ENCODE measurements around the gene GTF2F1. TPM values are rescaled to one million over a fixed set of nuclear protein-coding genes. Genes with fewer than 3 reads are reported as not detected.

GTF2F1 gene
- total RNA-seq, 2 experiments from 2014 or later, result 75.5 to 79.8 TPM

DNA sequence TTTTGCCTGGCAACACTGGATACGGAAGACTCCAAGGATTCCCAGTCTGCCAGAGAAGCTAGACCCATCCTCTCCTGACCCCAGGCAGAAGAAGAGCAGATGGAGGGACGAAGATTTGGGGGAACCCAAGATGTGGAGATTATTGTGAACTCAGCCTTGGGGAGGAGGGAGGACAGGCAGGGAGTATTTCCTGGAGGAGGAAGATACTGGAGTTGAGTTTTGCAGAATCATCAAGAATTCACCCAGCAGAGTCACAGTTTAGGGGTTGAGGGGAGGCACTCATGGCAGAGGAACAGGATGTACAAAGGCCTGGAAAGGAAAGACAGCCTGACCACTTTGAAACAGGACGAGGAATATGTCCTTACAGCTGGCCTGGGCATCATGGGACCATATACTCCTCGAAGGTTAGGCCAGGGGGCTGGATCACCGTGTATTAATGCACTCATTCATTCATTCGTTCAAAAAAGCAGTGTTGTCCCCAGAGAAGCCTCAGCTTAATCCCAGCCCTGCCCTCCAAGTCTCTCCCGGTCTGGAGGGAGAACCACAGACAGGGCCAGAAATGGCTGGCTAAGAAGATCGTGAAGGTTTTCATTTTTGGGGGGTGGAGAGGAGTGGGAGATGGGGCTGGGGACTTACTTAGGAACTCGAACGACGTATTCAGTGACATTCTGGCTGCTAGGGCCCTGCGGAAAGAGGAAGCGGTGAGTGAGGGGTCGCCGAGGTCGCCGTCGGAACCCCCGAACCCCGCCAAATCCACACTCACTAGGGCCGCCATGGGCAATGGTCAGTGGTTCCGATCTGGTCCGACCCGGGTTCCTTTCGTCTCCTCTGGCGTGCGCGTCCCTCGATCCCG lies 517 bp downstream of the GTF2F1 start:
- ChIA-PET CTCF (interaction anchor here (1.3 kb wide), 1 partner anchor 267 kb away, joined by 3 read pairs; no protein-coding TSS in a partner anchor), POLR2A (interaction anchor here (1.2 to 2.2 kb wide), 5 partner anchors 19 to 344 kb away, joined by 4 to 15 read pairs (median 7); partner anchors contain the start of genes ALKBH7, CLPP, DENND1C and KHSRP)
- Mint-ChIP-seq H3K4me3 (peak overlapping the region; percentile 94), H3K27ac (peak overlapping the region; percentile 93), H3K4me1 (peaks cover 27% of the 10 kb centered on the region), H3K36me3 (ENCODE audit: low read depth) (peaks cover 30% of the 10 kb centered on the region), H3K9me3 (no peaks in the 10 kb centered on the region), H3K27me3 (no peaks in the 10 kb centered on the region)
- no peak for DNase-seq

DNA sequence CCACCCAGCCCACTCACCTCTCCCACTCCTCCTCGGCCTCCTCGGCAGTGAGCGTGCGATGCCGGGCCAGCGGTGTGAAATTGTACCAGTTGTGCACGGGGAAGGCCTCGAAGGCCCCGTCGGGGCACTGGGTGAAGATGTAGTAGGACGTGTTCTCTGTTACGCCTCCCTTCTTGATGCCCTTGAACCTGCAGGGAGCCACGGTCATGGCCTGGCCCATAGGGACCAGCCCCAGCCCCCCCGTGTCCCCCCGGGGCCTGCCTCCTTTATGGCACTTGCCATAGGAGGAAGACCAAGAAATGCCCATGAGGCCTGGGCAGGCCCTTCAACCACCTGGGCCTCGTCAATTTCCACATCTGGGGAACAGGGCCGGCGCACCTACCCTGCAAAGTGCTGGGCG lies 5.6 kb downstream of the GTF2F1 start:
- Mint-ChIP-seq H3K27me3 (no peaks in the 10 kb centered on the region), H3K27ac (no peak overlapping the region), H3K36me3 (ENCODE audit: low read depth) (peaks cover 60% of the 10 kb centered on the region), H3K9me3 (no peaks in the 10 kb centered on the region), H3K4me3 (no peak overlapping the region), H3K4me1 (peaks cover 17% of the 10 kb centered on the region)
- CTCF ChIA-PET, result no interaction called here
- POLR2A ChIA-PET, result interaction anchor here (0.9 kb wide), 1 partner anchor 11 kb away, joined by 3 read pairs; the partner anchor contains the start of gene PSPN
- DNase-seq, result no peak

DNA sequence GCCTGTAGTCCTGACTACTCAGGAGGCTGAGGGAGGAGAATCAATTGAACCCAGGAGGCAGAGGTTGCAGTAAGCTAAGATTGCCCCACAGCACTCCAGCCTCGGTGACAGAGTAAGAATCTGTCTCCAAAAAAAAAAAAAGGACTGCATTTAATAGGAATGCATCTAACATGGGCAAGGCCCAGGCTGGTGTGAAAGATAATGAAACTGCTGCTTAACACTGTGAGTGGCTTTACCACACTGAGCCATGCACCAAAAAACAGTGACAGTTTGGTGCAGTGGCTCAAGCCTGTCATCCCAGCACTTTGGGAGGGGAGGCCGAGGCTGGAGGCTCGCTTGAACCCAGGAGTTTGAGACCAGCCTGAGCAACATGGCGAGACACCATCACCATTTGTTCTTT lies 8.6 kb downstream of the GTF2F1 start:
- Mint-ChIP-seq H3K27me3 (no peaks in the 10 kb centered on the region), H3K4me3 (no peak overlapping the region), H3K9me3 (no peaks in the 10 kb centered on the region), H3K4me1 (peaks cover 3% of the 10 kb centered on the region), H3K36me3 (ENCODE audit: low read depth) (peaks cover 69% of the 10 kb centered on the region), H3K27ac (no peak overlapping the region)
- DNase-seq, result no peak
- CTCF ChIA-PET, result no interaction called here
- POLR2A ChIA-PET, result no interaction called here

DNA sequence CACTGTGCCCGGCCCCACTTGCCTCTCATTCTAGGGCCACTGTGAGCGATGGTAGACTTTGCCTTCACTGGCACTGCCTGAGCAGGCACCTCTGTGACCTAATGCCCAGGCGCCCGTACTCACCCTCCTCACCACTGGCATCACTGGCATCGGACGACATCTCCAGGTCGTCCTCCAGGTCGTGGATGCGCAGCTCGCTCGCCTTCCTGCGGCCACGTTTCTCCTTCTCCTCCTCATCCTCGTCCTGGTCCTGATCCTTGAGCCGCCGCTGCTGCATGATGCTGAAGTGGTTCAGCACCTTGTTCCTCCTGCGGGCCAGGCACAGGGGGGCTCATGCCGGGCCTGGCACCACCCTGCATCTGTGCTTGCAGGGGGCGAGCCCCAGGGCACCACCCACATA lies 9.8 kb downstream of the GTF2F1 start:
- no peaks in the 10 kb centered on the region for H3K27me3 Mint-ChIP-seq
- H3K36me3 Mint-ChIP-seq (ENCODE audit: low read depth), result peaks cover 71% of the 10 kb centered on the region
- DNase-seq, result no peak
- no peak overlapping the region for H3K4me3 Mint-ChIP-seq
- CTCF ChIA-PET, result no interaction called here
- no peaks in the 10 kb centered on the region for H3K4me1 Mint-ChIP-seq
- H3K27ac Mint-ChIP-seq, result no peak overlapping the region
- no peaks in the 10 kb centered on the region for H3K9me3 Mint-ChIP-seq
- POLR2A ChIA-PET, result no interaction called here

DNA sequence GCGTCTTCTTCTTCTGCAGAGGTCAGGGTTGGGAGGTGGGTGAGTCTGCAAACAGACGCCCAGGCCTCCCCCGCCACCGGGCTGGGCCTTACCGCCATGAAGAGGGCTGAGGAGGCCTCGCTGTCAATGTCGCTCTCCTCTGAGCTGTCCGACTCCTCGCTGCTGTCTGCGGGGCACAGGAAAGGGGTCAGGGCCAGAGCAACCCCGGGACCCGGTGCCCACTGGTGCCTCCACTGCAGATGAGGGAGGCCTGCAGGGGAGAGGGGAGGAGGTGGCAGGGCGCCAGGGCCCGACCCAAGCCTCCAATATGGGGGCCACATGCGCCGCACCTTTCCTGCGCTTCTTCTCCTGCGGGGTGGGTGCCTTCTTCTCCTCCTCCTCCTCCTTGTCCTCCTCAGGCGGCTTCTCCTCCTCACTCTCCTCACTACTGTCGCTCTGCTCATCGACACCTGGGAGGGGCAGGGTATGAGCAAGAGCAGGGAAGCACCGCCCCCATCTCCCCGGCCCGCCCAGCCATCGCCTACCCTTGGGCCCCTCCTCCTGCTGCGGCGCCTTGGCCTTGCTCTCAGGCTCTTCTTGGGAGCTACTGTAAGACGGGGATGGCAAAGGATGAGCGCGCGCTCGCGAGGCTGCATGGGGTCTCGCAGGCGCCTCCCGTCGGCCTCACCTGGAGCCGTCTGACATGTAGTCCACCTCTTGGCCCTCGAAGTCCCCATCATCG lies 11.8 kb downstream of the GTF2F1 start:
- Mint-ChIP-seq H3K4me1 (no peaks in the 10 kb centered on the region), H3K36me3 (ENCODE audit: low read depth) (peaks cover 57% of the 10 kb centered on the region), H3K9me3 (no peaks in the 10 kb centered on the region), H3K4me3 (no peak overlapping the region), H3K27me3 (no peaks in the 10 kb centered on the region), H3K27ac (no peak overlapping the region)
- no peak for DNase-seq
- POLR2A ChIA-PET, result no interaction called here
- CTCF ChIA-PET, result no interaction called here

DNA sequence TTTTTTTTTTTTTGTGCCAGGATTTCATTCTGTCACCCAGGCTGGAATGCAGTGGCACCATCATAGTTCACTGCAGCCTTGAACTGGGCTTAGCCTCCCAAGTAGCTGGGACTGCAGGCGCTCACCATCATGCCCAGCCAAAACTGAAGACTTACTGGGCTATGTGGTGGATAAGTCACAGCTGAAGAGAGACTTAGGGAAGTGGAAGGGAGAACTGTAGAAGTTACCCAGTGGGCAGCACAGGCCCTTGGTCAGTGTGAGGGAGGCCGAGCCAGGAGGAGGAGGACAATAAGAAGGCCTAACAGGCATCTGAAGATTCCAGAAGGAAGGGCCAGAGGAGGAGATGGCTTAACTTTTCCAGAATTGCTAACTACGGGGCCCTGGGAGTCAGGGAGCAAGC lies 13.2 kb downstream of the GTF2F1 start:
- H3K36me3 Mint-ChIP-seq (ENCODE audit: low read depth), result peaks cover 47% of the 10 kb centered on the region
- ChIA-PET CTCF (no interaction called here), POLR2A (no interaction called here)
- no peak for DNase-seq
- no peaks in the 10 kb centered on the region for H3K4me1 Mint-ChIP-seq
- no peaks in the 10 kb centered on the region for H3K27me3 Mint-ChIP-seq
- H3K9me3 Mint-ChIP-seq, result no peaks in the 10 kb centered on the region
- H3K4me3 Mint-ChIP-seq, result no peak overlapping the region
- no peak overlapping the region for H3K27ac Mint-ChIP-seq

DNA sequence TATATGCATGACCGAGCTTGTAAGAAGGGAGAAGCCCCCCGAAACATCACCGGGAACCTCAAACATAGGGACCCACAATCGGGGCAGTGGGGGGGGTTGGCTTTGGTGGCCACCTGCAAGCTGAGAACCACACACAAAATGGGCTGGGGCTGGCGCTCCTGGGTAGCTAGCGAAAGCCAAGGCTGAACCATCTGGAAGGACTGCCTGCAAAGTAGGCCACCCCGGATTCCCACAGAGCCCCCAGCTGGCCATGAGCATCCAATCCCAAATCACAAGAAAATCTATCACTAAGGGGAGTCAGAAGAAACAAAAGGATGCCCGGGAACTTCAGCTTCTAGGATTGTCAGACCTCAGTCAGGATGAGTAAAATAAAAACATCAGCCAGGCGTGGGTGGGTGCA lies 14.5 kb downstream of the GTF2F1 start:
- H3K4me1 Mint-ChIP-seq, result peaks cover 4% of the 10 kb centered on the region
- ChIA-PET CTCF (no interaction called here), POLR2A (interaction anchor here (1.2 kb wide), 1 partner anchor 15 kb away, joined by 3 read pairs; no protein-coding TSS in a partner anchor)
- no peak overlapping the region for H3K4me3 Mint-ChIP-seq
- H3K9me3 Mint-ChIP-seq, result no peaks in the 10 kb centered on the region
- no peaks in the 10 kb centered on the region for H3K27me3 Mint-ChIP-seq
- no peak for DNase-seq
- H3K27ac Mint-ChIP-seq, result no peak overlapping the region
- H3K36me3 Mint-ChIP-seq (ENCODE audit: low read depth), result peaks cover 39% of the 10 kb centered on the region

DNA sequence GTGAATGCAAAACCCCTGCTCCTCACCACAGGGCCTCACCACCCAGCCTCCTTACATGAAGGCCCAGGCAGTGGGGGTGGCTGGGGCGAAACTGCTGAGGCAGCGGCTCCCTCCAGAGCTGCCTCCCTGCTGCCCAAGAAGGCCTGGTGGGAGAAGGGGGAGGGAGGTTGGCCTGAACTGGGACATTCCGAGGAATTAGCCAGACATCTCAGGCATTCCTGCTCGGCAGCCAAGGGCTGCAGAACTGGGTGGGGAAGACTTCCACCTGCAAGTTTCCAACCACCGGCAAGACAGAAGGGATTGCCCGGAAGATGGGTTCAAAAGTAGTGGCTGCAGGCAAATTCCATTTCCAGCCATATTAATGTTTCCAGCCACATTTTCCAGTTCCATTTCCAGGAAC lies 14.9 kb downstream of the GTF2F1 start:
- Mint-ChIP-seq H3K4me3 (no peak overlapping the region), H3K4me1 (peaks cover 7% of the 10 kb centered on the region), H3K27ac (no peak overlapping the region), H3K36me3 (ENCODE audit: low read depth) (peaks cover 34% of the 10 kb centered on the region), H3K9me3 (no peaks in the 10 kb centered on the region), H3K27me3 (no peaks in the 10 kb centered on the region)
- POLR2A ChIA-PET, result interaction anchor here (1.2 to 1.4 kb wide), 2 partner anchors 16 to 474 kb away, joined by 3 to 5 read pairs; partner anchors contain the start of gene VMAC
- no peak for DNase-seq
- CTCF ChIA-PET, result no interaction called here

DNA sequence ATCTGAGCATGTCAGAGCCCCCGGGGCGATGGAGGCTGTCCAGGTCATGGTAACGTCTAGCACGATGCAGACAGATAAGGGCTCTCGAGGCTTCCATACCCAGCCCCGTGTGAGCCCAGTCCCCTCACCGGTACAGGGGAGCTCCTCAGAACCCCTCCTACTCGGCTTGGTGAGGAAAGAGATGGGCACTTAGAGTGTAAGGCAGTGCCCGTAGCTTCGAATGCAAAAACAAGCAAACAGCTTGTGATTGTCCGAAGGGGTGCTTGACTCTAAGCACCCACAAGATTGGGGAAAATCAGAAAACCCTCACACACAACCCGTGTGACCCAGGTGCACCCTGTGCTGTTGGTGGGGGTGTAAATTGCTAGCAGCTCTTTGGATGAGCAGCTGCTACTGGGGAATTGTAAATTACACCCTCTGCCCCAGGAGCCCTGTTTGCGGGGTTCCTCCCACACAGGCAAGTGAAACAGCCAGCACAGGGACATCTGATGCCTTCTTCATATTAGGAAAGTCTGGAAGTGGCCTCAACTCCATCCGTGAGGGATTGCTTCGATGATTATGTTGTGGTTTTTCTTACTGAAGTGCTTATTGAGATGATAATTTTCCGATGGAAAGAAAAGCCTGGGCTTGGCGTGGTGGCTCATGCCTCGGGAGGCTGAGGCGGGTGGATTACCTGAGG lies 16.3 kb downstream of the GTF2F1 start:
- POLR2A ChIA-PET, result interaction anchor here (0.9 to 1.6 kb wide), 3 partner anchors 10 to 472 kb away, joined by 3 to 5 read pairs (median 3); partner anchors contain the start of genes KHSRP and VMAC
- CTCF ChIA-PET, result no interaction called here

DNA sequence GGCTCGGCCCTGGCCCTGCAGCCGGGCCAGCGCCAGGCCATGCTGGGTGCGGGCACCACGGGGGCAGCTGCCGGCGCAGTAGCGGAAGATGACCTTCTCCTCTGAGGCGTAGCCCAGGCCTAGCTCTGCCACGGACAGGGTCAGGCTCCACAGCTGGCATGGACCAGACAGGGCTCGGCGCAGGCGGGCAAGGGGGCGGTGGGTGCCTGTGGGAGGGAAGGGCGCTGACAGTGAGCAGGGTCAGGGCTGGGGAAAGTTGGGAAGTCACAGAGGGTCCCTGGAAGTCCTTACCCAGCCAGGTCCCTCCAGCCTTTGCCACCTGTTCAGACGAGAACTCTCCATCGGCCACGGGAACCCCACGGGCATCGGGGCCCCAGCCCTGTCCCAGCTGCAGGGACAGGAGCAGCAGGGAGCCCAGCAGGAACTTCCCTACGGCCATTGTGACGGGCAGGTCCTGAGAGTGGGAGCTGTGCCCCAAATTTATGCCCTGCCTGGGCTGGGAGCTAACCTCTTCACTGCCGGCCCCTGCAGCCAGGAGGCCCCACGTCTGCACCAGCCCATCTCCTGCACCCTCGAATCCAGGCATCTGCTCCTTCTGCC lies 17.5 kb downstream of the GTF2F1 start, which contains the start of gene PSPN:
TSS of gene PSPN (minus strand) at position 523 of the 600 bp plus-strand sequence. CDS start at position 439, 84 bp downstream.
- no peak within 1 kb of the TSS for H3K4me3 Mint-ChIP-seq
- DNase-seq, result no peak
- H3K27me3 Mint-ChIP-seq, result no peaks in the 10 kb centered on the region
- H3K9me3 Mint-ChIP-seq, result no peaks in the 10 kb centered on the region
- POLR2A ChIA-PET, result interaction anchor here (1.6 kb wide), 1 partner anchor 11 kb away, joined by 3 read pairs; no protein-coding TSS in a partner anchor
- H3K4me1 Mint-ChIP-seq, result peaks cover 13% of the 10 kb centered on the region
- CTCF ChIA-PET, result no interaction called here
- no peak within 1 kb of the TSS for H3K27ac Mint-ChIP-seq
- peaks cover 17% of the 10 kb centered on the region for H3K36me3 Mint-ChIP-seq (ENCODE audit: low read depth)

More for the DNA sequence above, 16.3 kb downstream of the GTF2F1 start:
- H3K27me3 Mint-ChIP-seq, result no peaks in the 10 kb centered on the region
- no peak overlapping the region for H3K27ac Mint-ChIP-seq
- no peak for DNase-seq
- H3K9me3 Mint-ChIP-seq, result no peaks in the 10 kb centered on the region
- peaks cover 11% of the 10 kb centered on the region for H3K4me1 Mint-ChIP-seq
- H3K36me3 Mint-ChIP-seq (ENCODE audit: low read depth), result peaks cover 26% of the 10 kb centered on the region
- H3K4me3 Mint-ChIP-seq, result no peak overlapping the region

DNA sequence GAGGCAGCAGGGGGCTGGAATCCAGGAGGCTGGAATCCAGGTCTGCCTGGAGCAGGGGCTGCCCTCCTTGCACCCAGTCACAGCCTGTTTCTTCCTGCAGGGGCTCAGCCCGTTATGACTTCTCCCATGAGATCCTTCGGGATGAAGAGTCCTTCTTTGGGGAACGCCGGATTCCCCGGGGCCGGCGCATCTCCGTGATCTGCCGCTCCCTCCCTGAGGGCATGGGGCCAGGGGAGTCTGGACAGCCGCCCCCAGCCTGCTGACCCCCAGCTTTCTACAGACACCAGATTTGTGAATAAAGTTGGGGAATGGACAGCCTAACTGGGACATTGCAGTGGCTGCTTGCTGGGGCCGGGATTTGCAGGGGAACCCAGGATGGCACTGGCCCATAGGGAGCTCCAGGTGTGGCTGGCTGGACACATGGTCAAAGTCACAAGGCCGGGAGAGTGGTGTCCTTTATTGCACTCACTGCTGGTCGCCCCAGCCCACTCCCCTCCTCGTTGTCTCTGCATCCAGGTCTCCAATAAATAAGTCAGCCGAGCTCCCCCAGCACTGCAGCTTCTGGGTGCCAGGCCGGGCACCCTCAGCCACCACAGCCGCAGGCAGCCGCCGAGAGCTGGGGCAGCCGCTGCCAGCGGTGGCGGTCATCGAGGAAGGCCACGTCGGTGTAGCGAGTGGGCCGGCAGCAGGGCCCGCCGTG lies 18.1 kb downstream of the GTF2F1 start:
- Mint-ChIP-seq H3K27ac (no peak overlapping the region), H3K9me3 (no peaks in the 10 kb centered on the region), H3K36me3 (ENCODE audit: low read depth) (peaks cover 11% of the 10 kb centered on the region), H3K27me3 (no peaks in the 10 kb centered on the region), H3K4me1 (peaks cover 13% of the 10 kb centered on the region), H3K4me3 (no peak overlapping the region)
- DNase-seq, result no peak
- ChIA-PET POLR2A (no interaction called here), CTCF (no interaction called here)

DNA sequence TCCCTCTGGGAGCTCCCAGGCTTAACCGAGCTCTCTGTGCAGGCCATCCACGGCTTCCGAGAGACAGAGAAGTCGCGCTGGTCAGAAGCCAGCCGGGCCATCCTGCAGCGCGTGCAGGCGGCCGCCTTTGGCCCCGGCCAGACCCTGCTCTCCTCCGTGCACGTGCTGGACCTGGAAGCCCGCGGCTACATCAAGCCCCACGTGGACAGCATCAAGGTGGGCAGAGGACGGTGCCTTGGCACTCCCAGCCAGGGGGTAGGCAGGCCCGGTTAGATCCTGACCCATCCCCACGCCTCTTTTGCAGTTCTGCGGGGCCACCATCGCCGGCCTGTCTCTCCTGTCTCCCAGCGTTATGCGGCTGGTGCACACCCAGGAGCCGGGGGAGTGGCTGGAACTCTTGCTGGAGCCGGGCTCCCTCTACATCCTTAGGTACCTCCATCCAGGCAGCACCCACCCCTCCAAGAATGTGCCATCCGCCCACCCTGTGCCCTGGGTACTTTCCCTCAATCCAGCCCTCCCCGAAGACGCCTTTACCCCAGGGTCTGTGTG lies 18.7 kb downstream of the GTF2F1 start:
- Mint-ChIP-seq H3K27me3 (no peaks in the 10 kb centered on the region), H3K4me1 (peaks cover 13% of the 10 kb centered on the region), H3K4me3 (no peak overlapping the region), H3K36me3 (ENCODE audit: low read depth) (peaks cover 13% of the 10 kb centered on the region), H3K9me3 (no peaks in the 10 kb centered on the region), H3K27ac (no peak overlapping the region)
- ChIA-PET POLR2A (interaction anchor here (0.8 to 2.8 kb wide), 3 partner anchors 12 to 47 kb away, joined by 3 to 34 read pairs (median 15); partner anchors contain the start of genes CLPP and GTF2F1), CTCF (no interaction called here)
- DNase-seq, result no peak
